Sigmoid colon (tissue), 3 donors: ENCODE measurements around the gene TIRAP.
"Not testable (repeated sequence)": the region's sequence is repeated elsewhere in the genome, so short reads cannot be mapped to it uniquely, and the experiment has no call there.

Experiments used
- POLR2A ChIP-seq, 2 donors: fragments of 450-650 bp; IDR thresholded peaks; one replicate each; pipeline ENCODE4 v1.6.1; 2016; ENCODE audit warnings: antibody characterized with exemption in 2 of 2, mild to moderate bottlenecking in 2 of 2, moderate library complexity in 2 of 2
- TF ChIP-seq, protein P1 (sequence below), 4 experiments: fragments of 450-650 bp in 3 of 4; fragments of 200-600 bp in 1 of 4; IDR thresholded peaks; one replicate each; pipeline ENCODE4 v1.5.1; 2016 to 2019; ENCODE audit warnings: antibody characterized with exemption in 4 of 4, mild to moderate bottlenecking in 3 of 4, moderate library complexity in 2 of 4

- TF ChIP-seq, protein P1, sequence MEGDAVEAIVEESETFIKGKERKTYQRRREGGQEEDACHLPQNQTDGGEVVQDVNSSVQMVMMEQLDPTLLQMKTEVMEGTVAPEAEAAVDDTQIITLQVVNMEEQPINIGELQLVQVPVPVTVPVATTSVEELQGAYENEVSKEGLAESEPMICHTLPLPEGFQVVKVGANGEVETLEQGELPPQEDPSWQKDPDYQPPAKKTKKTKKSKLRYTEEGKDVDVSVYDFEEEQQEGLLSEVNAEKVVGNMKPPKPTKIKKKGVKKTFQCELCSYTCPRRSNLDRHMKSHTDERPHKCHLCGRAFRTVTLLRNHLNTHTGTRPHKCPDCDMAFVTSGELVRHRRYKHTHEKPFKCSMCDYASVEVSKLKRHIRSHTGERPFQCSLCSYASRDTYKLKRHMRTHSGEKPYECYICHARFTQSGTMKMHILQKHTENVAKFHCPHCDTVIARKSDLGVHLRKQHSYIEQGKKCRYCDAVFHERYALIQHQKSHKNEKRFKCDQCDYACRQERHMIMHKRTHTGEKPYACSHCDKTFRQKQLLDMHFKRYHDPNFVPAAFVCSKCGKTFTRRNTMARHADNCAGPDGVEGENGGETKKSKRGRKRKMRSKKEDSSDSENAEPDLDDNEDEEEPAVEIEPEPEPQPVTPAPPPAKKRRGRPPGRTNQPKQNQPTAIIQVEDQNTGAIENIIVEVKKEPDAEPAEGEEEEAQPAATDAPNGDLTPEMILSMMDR (IDR thresholded peaks at IDR 0.05), result not testable (repeated sequence)
- not testable (repeated sequence) for TF ChIP-seq POLR2A (IDR thresholded peaks at IDR 0.05)
Observed at GRCh38 chr11:126255507-126255906, 27.4 kb upstream of the TIRAP start.
